ENCODE data around the gene FOXA3.

DNA sequence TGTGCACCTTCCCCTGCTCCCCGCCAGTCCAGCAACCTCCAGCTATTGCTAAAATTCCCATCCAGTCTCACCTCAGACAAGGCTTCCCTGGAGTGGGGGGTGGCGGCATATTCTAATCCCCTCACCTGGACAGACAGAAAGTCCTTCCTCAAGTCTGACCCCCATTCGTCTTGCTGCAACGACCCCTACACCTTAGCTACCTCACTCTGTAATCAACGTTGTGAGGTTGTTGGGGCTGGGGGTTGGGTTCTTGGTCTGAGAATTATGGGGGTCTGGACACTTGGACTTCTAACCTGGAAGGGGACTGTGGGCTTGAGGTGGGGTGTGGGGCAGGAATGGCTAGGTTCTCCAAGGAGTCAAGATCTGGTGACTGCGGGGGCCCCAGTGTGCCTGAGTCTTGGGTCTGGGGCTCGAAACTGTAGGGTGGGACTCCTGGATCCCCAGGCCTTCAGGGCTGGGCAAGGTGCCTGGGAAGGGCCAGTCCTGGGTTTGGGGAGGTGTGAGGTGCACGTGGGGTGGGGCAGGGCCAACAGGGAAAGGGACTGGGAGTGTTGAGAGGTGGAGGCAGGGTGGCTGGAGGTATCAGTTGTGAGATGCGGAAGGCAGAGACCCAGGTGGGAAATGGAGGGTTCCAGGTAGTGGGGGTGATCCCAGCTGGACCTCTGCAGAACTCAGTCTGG is 1.3 kb downstream of the FOXA3 start:
- TF ChIP-seq, protein P1, sequence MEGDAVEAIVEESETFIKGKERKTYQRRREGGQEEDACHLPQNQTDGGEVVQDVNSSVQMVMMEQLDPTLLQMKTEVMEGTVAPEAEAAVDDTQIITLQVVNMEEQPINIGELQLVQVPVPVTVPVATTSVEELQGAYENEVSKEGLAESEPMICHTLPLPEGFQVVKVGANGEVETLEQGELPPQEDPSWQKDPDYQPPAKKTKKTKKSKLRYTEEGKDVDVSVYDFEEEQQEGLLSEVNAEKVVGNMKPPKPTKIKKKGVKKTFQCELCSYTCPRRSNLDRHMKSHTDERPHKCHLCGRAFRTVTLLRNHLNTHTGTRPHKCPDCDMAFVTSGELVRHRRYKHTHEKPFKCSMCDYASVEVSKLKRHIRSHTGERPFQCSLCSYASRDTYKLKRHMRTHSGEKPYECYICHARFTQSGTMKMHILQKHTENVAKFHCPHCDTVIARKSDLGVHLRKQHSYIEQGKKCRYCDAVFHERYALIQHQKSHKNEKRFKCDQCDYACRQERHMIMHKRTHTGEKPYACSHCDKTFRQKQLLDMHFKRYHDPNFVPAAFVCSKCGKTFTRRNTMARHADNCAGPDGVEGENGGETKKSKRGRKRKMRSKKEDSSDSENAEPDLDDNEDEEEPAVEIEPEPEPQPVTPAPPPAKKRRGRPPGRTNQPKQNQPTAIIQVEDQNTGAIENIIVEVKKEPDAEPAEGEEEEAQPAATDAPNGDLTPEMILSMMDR (conservative IDR thresholded peaks at IDR 0.05; ENCODE audit: low read depth in 2 of 2), result no peak
- TF ChIP-seq, protein P2, sequence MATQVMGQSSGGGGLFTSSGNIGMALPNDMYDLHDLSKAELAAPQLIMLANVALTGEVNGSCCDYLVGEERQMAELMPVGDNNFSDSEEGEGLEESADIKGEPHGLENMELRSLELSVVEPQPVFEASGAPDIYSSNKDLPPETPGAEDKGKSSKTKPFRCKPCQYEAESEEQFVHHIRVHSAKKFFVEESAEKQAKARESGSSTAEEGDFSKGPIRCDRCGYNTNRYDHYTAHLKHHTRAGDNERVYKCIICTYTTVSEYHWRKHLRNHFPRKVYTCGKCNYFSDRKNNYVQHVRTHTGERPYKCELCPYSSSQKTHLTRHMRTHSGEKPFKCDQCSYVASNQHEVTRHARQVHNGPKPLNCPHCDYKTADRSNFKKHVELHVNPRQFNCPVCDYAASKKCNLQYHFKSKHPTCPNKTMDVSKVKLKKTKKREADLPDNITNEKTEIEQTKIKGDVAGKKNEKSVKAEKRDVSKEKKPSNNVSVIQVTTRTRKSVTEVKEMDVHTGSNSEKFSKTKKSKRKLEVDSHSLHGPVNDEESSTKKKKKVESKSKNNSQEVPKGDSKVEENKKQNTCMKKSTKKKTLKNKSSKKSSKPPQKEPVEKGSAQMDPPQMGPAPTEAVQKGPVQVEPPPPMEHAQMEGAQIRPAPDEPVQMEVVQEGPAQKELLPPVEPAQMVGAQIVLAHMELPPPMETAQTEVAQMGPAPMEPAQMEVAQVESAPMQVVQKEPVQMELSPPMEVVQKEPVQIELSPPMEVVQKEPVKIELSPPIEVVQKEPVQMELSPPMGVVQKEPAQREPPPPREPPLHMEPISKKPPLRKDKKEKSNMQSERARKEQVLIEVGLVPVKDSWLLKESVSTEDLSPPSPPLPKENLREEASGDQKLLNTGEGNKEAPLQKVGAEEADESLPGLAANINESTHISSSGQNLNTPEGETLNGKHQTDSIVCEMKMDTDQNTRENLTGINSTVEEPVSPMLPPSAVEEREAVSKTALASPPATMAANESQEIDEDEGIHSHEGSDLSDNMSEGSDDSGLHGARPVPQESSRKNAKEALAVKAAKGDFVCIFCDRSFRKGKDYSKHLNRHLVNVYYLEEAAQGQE (IDR thresholded peaks at IDR 0.05; ENCODE audit: unreplicated experiment), result no peak
- no peak for TF ChIP-seq EZH2 (IDR thresholded peaks at IDR 0.05; ENCODE audit: low read depth, unreplicated experiment)
- no peak for TF ChIP-seq POLR2AphosphoS5 (IDR thresholded peaks at IDR 0.05; ENCODE audit: low read depth)
- TF ChIP-seq EZH2phosphoT487 (IDR thresholded peaks at IDR 0.05; ENCODE audit: unreplicated experiment), result no peak
- TF ChIP-seq CREB1 (CRISPR knock-in tag; IDR thresholded peaks at IDR 0.05; ENCODE audit: low read depth), result no peak
- TF ChIP-seq, protein P3, sequence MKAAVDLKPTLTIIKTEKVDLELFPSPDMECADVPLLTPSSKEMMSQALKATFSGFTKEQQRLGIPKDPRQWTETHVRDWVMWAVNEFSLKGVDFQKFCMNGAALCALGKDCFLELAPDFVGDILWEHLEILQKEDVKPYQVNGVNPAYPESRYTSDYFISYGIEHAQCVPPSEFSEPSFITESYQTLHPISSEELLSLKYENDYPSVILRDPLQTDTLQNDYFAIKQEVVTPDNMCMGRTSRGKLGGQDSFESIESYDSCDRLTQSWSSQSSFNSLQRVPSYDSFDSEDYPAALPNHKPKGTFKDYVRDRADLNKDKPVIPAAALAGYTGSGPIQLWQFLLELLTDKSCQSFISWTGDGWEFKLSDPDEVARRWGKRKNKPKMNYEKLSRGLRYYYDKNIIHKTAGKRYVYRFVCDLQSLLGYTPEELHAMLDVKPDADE (IDR thresholded peaks at IDR 0.05), result no peak
- no peak for TF ChIP-seq JUNB (IDR thresholded peaks at IDR 0.05; ENCODE audit: unreplicated experiment)
- TF ChIP-seq STAT1 (IDR thresholded peaks at IDR 0.05; ENCODE audit: unreplicated experiment), result no peak
